Neuron (in vitro differentiated cells): ENCODE results near the gene SNCAIP.

Source experiments
- H2AFZ ChIP-seq: one replicate; pipeline ENCODE4 v1.6.1; 2013; ENCODE audit warnings: low read depth, mild to moderate bottlenecking, inconsistent platforms, low read length, moderate library complexity
- H3K27me3 ChIP-seq: one replicate; pipeline ENCODE4 v1.6.1; 2013; ENCODE audit warnings: low read length; ENCODE audit not compliant: insufficient read depth
- H3K36me3 ChIP-seq: one replicate; pipeline ENCODE4 v1.6.1; 2013; ENCODE audit warnings: low read length; ENCODE audit not compliant: insufficient read depth
- H3K4me1 ChIP-seq: one replicate; pipeline ENCODE4 v1.6.1; 2013; ENCODE audit warnings: low read length; ENCODE audit not compliant: insufficient read depth
- H3K4me3 ChIP-seq: 2 replicates; pipeline ENCODE4 v1.5.1; 2013; ENCODE audit warnings: mild to moderate bottlenecking, low read length, moderate library complexity
- H3K9me3 ChIP-seq: one replicate; pipeline ENCODE4 v1.6.1; 2013; ENCODE audit warnings: low read length

Gene SNCAIP

DNA sequence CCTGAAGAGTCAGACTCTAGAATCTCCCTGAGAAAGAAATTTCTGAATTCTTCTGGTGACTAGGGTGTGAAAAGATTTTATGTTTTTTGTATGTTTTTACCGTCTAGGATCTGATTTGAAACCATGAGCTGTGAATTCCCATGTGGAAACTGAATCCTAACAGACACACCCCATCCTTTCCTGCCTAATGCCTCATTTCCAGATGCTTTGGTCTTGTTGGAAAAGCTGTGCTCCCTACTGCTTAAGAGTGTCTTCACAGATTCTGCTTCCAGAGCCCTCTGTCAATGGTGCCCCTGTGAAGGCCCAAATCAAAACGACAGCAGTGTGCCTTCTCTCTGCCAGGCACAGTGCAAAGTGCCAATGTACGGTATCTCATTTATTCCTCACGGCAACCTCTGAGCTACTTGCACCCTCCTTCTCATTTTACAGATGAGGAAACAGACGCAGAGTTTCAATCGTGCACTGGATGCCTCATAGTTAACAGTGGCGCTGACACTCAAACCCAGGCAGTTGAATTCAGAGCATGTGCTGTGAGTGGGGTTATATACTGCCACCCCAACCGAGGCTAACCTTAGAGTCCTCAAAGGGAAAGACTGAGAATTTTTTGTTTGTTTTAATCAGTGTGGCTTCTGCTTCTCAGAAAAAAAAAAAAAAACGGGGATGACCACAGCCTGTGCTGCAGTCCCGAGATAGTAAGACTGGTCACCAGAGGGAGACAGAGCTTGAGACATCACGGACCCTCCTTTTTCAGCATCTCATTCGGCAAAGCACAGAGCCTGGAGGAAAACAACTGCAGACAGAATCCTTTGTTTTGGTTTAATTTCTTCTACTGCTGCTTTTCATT, 188.4 kb downstream of the SNCAIP start:
- Histone ChIP-seq H3K36me3 (no peaks in the 10 kb centered on the region), H2AFZ (peak overlapping the region; percentile 79), H3K4me3 (no peak overlapping the region), H3K9me3 (no peaks in the 10 kb centered on the region), H3K4me1 (peaks cover 3% of the 10 kb centered on the region), H3K27me3 (no peaks in the 10 kb centered on the region)

DNA sequence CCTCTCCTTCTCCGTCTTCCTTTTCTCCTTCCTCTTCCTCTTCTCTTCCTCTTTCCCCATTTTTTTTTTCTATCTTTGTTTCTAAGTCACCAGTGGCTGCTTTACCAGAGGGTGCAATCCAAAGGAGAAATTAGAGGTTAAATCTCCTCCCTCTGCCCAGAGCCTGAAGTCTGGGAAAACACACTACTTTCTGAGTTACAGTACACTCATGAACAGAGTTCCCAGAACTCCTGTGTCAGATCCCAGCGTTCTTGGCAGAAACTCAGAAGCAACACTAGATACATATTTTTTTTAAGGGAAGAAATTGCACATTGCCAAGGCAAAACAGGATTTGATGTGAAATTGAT, 189.0 kb downstream of the SNCAIP start:
- Histone ChIP-seq H3K4me3 (no peak overlapping the region), H3K27me3 (no peaks in the 10 kb centered on the region), H3K4me1 (peaks cover 3% of the 10 kb centered on the region), H3K36me3 (no peaks in the 10 kb centered on the region), H3K9me3 (no peaks in the 10 kb centered on the region), H2AFZ (peak overlapping the region; percentile 79)

DNA sequence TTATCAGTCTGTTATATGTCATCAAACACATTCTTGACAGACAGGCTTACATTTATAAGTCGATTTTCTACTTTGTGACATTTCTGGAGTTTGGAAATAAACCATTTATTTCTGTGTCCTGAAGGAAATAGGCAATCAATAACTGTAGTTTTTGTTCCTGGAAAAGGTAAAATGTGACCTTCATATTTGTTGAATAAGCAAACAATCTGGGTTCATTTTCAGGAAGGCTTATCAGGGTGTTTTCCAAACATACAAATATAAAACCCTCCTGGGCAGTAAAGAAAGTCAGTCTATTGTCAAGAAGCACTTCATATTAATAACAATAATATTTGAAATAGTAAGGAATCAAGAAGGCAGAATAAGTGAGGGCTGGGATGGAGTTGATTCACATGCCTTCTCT, 195.0 kb downstream of the SNCAIP start:
- Histone ChIP-seq H2AFZ (no peak overlapping the region), H3K4me1 (no peaks in the 10 kb centered on the region), H3K4me3 (no peak overlapping the region), H3K36me3 (no peaks in the 10 kb centered on the region), H3K9me3 (no peaks in the 10 kb centered on the region), H3K27me3 (no peaks in the 10 kb centered on the region)

DNA sequence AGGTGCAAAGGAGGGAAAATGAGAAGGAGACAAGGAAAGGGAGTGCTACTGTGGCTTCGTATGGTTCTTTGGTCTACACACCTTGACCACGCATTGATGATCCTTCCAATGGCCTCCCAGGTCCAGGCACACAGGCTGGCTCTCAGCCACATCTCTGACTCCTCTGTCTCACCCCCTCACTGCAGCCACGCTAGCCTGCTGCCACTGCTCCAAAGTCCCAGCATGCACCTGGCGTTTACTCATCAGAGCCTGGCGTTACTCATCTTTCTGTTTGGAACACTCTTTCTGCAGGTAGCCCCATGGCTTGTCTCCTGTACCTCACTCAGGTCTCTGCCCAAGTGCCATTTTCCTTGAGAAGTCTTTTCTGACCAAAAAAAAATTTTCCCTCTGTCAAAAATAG, 195.5 kb downstream of the SNCAIP start:
- Histone ChIP-seq H3K4me3 (no peak overlapping the region), H3K4me1 (no peaks in the 10 kb centered on the region), H3K9me3 (no peaks in the 10 kb centered on the region), H3K36me3 (no peaks in the 10 kb centered on the region), H3K27me3 (no peaks in the 10 kb centered on the region), H2AFZ (no peak overlapping the region)

DNA sequence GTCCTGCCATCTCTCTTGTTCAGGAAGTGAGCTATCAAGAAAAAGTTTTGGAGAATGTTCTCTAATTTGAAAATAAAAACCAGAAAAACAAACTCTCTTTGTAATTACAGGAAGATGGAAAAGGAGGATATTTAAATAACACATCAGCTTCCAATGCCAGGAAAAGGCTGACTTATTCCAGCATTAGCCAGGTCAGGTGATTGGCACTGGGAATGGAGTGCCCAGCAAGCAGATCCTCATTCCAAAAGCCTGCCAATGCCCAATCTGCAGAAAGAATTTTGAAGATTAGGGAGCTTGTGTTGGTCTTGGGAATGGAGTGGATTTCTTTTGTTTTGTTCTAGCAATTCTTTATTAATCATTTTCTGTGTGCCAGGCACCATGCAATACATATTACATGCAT, 196.6 kb downstream of the SNCAIP start:
- H3K27me3 ChIP-seq: no peaks in the 10 kb centered on the region
- H3K4me3 ChIP-seq: no peak overlapping the region
- no peak overlapping the region for H2AFZ ChIP-seq
- H3K4me1 ChIP-seq: no peaks in the 10 kb centered on the region
- H3K9me3 ChIP-seq: no peaks in the 10 kb centered on the region
- H3K36me3 ChIP-seq: no peaks in the 10 kb centered on the region
